Measurements from ENCODE around the gene AHNAK.

The AHNAK gene

DNA sequence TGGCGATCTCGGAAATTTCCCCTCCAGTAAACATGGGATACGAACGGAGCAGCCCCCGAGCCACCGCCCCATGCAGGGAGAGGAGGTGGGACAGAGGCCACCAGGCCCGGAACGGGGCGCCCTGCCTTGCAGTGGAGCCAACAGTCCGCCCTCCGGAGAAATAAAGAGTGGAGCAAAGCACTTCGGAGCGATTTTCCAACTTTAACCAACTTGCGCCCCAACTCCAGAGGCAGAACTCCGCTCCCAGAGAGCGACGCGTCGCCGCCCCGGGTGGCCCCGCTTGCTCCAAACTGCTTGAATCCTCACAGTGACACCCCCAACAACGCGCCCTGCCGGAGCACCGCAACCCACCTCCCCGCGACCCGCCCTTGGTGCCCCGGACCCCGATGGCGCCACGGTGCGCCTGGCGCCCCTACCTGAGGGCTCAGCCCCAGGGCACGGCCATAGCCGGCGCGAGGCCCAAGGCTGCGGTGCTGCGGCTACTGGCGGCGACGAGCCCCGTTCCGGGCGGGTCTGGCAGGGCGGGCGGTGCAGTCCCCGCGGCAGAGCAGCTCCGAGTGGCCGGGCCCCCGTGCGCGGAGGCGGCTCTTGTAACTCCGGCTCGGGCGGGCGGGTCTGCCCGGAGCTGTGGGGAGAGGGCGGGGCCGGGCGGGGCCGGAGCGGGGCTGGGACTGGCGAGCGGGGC, at the start of gene AHNAK:
AHNAK (minus strand) TSS at position 563 of the 685 bp plus-strand sequence. CDS start 10,708 bp downstream, outside the sequence.
- TF ChIP-seq, protein P1, sequence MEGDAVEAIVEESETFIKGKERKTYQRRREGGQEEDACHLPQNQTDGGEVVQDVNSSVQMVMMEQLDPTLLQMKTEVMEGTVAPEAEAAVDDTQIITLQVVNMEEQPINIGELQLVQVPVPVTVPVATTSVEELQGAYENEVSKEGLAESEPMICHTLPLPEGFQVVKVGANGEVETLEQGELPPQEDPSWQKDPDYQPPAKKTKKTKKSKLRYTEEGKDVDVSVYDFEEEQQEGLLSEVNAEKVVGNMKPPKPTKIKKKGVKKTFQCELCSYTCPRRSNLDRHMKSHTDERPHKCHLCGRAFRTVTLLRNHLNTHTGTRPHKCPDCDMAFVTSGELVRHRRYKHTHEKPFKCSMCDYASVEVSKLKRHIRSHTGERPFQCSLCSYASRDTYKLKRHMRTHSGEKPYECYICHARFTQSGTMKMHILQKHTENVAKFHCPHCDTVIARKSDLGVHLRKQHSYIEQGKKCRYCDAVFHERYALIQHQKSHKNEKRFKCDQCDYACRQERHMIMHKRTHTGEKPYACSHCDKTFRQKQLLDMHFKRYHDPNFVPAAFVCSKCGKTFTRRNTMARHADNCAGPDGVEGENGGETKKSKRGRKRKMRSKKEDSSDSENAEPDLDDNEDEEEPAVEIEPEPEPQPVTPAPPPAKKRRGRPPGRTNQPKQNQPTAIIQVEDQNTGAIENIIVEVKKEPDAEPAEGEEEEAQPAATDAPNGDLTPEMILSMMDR (IDR thresholded peaks at IDR 0.05): no peak

DNA sequence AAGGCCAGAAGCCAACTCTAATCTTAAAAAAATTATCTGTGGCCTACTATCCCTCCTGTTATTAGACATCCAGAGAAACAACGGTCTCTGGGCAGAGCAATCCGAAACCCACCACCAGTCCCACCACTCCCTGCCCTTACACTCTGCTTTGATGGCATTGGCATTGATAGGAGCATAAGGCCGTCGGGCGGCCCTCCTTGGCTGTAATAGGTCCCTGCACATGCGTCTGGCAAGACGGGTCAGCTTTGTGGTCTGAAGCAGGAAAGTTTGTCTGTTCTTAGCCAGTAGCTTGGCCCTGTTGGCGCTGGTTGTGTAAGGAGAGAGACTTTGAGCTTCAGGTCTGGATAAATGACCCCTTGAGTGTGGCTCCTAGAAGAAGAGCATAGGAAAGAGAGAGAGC, 48.5 kb upstream of the AHNAK start:
- TF ChIP-seq, protein P1 (IDR thresholded peaks at IDR 0.05): no peak

GRCh38 chr11:62593434-62594044, 46.9 kb upstream of the AHNAK start:
- TF ChIP-seq, protein P1 (IDR thresholded peaks at IDR 0.05): peak; percentile 61; the same call in 1 of the 2 replicates

DNA sequence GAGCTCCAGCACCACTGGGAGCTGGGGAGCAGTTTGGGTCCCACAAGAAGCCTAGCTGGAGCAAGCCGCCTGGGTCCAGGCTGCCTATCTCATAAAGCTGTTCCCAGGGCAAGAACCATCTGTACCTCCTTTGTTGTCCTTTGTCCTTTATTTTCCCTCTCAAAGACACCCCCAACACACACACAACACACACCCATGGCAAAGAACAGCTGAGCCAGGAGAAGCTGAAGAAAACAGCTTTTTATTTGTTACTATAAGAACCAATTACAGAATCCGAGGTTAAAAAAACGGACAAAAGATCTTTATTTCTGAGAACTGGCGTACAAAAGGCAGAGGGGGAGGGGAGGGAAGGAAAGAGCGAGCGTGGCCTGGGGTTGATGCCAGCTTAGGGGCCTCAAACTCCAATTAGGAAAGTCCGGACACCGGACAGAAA, 46.4 kb upstream of the AHNAK start:
- TF ChIP-seq, protein P1 (IDR thresholded peaks at IDR 0.05): no peak

DNA sequence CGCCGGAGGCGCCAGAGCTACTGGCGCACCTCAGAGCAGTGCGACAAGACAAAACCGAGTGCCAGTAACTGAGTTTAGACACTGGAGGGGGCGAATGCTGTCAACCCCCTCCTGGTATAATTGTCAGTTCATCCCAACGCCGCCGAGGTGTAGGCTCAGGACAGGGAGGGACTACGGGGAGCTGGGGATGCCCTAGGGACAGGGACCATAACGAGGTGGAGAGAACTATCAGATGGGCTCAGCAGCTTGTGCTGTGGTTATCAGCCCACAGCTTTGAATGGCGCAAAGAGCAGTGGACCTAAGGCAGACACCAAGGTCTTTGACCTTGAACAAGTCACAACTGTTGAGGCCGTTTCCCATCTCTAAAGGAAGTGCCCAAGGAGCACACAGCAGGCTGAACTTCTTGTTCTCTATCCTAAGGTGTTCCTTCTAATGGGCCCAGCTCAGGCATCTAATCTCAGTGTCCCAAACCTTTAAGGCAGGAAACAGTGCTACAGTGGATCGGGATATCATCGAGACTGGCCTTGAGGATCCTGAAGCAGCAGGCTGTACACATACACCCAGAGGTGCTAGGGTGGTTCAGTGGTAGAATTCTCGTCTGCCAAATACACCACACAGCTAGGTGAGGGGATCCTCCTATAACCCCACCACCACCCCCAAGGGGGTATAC, 45.7 kb upstream of the AHNAK start:
- TF ChIP-seq, protein P1 (IDR thresholded peaks at IDR 0.05): no peak

- TF ChIP-seq, protein P1 (IDR thresholded peaks at IDR 0.05): no peak
Measured at GRCh38 chr11:62591448-62592145, 45.0 kb upstream of the AHNAK start, which contains the start of gene TUT1. Gene TUT1, minus strand, starts transcription at chr11:62591523. Its CDS starts 38 bp downstream, at chr11:62591485.

DNA sequence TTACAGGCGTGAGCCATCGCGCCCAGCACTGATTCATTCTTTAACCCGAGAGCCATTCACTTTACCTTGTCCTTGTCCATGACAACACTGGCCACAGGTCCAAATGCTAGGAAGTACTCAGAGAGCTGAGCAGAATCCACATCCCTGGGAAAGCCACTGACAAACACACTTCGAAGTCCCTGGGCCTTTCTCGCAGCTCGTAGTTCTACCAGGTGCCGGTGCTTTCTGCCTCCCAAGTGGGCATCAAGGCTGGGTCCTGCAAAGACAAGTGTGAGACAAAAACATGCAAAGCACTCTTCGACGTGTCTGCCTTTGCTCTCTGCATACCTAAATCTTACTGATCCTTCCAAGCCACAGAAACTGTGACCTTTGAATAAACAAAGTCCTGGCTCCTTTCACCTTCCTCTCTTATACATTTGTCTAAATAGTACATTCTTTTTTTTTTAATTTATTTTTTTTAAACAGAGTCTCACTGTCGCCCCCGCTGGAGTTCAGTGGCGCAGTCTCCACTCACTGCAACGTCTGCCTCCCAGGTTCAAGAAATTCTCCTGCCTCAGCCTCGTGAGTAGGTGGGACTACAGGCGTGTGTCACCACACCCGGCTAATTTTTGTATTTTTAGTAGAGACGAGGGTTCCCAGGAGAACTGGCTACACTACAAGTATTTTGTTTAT, 42.5 kb upstream of the AHNAK start:
- TF ChIP-seq, protein P1 (IDR thresholded peaks at IDR 0.05): peak; percentile 27; the same call in 1 of the 2 replicates
